HCEC 1CT (cell line): ENCODE measurements around the gene INSRR.

Experiments used
- DNase-seq: peaks from one replicate; pipeline ENCODE4 v3.0.0-alpha.2; 2017

Gene INSRR

DNA sequence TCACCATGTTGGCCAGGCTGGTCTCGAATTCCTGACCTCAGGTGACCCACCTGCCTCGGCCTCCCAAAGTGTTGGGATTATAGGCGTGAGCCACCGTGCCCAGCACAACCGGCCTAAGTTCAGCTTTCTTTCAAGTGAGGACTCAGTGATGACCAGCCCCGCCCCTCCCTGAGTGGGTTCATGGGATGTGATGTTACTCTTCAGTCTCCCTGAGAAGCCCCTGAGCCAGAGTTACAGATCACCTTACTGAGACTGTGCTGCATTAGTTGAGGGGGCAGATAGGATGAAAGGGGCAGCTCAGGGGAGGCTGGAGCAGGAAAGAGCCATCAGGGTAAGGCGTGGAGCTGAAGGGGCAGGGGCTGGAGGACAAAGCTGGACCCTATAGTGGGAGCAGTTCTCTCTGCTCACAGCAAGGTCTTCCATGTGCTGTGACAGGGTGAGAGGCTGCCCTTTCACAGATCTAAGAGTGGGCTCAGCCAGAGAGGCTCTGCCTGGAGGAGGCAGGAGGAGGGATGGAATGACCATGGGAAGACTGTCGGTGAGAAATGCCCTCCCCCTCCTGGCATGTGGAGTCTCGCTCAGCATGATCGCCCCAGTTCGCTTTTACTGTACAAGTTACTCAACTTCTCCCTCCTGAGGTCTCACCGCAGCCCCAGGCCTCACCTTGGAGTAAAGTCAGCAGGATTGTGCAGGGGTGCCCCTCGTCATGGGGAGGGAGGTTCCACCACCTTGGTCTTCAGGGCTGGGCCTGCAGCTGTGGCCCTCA is 55.6 kb downstream of the INSRR start:
- DNase-seq, result no peak

DNA sequence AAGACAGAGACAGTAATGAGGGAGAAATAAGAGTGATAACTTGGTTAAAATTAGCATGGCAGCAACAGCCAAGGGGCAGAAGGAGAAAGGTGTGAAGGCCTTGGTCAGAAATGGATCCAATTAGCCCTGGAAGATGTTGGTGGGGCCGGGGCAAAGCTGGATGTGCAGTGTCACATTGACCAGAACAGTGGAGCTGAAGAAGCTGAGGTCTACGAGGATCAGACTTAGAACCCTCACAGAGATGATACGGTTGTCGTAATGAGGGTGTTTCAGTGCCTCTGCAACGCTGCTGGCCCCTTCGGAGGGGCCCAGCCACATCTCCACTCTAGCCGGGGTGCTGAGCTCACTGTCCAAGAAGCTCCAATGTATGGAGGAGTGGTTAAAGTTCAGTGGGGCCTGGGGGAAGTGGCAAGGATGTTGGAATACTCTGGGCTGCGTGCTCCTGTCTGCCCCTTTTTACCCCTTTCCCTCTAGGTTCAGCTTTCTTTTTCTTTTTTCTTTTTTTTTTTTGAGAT is 56.4 kb downstream of the INSRR start:
- no peak for DNase-seq

DNA sequence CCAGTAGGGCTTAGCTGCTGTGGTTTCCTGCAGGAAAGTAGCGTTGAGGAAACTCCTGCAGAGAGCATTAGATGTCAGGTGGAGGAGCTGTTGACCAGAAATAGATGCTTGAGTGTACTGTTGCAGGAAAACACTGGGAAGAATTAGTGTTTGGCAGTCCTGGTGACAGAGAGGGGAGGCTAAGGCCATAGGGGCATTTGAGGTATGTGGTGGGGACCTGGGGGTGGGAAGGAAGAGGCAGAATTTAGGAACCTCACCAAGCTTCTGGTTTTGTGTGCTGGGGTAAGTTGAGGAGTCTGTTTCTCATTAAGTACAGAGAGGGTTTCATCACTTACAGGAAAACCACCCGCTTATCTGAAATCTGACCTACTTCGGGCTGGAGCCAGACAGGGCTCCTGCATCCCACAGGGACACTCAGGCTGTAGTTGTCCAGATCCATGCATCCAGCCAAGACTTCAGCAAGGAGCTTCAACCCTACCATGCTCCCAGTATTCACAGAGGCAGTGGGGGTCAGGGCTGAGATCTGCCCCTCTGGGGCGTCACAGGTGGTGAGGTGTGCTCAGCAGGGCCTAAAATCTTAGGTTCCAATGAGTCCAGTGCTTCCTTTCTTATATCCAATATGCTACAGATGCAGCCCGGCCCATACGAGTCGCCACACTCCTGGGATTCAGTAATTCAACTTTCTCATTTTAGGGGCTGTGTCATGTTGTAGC is 57.4 kb downstream of the INSRR start:
- DNase-seq, result peak; percentile 29

DNA sequence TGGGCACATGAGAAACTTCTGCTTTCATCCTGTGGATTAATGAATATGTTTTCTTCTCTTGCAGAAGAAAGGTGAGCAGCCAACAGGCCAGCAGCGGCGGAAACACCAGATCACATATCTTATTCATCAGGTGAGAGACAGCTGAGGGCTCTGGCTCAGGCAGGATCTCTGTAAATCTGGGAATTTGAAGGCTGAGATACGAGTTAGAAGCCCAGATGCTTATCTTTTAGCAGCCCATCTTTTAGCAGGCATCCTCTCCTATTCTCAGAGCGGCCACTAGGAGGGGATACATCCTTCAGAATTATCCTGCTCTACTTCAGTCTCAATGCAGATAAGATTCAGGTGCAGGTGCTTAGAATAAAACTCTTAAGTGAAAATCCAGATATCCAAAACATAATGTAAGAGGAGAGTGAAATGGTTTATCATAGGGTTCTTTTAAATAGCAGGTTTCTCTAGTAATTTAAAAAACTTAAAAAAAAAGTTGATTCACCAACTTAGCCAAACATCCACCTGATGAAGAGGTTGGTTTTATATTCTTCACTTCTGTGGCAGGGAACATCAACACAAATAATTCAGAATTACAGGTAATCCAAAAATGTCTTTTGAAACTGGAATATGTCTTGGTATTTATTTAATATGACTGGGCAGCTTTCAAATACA is 61.6 kb downstream of the INSRR start:
- peak; percentile 64 for DNase-seq

DNA sequence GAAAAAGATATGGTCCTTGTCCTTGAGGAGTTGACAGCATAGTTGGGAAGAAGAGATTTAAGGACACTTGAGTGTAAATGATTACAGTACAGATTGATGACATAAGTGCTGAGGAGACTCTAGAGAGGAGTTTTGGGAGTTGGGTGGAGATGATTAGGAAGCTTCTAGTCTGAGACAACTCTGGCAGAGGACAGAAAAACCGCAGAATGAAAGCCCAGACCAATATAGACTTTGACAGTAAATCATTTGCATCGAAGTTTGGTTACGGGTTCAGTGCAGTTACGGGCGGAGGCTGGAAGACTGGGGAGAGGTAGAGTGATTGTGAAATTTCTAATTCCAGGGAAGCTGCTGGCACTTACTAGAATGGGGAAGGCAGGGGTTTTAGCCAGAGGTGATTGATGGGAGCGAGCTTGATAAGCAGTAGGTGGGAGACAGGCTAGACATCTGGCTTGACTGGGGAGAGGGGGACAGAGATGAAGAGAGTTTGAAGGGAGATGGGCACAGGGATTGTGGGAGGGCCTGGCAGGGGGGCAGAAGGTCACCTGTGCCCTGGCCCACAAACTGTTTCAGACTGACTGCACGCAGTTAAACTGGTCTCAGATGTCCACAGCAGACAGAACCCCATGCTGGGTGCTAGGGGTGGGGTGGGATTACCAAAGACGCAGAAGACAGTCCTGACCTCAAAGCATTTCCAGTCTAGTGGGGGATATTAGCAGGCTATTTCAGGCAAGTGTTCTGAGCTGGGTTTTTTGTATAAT is 62.4 kb downstream of the INSRR start:
- DNase-seq, result no peak

DNA sequence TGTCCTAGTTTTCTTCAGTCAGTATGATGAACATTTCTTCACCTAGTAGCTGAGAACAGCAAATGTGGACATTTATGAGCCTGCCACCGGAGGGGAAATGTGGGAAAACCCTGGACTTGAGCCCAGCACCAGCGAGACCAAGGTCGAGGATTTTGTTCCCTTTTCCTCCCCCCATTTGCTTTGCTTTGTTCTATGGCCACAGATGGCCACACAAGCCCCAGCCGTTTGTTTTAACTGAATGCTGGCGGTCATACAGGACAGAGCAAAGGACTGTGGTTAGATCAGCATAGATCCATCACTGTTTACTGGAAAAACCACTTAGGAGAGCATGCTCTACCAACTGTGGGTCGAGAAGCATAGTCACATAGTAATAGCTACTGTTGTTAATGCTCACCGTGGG is 63.1 kb downstream of the INSRR start:
- no peak for DNase-seq

DNA sequence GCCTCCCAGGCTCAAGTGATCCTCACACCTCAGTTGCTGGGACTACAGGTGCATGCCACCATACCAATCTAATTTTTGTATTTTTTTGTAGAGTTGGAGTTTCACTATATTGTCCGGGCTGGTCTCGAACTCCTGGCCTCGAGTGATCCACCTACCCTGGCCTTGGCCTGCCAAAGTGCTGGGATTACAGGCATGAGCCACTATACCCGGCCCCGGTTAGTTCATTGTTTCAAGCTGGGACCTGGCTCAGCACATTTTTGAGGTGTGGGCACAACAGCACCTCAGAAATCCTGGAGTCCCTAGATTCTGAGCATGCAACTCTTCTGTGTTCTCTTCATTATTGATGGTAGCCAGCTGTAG is 63.6 kb downstream of the INSRR start:
- DNase-seq, result no peak

DNA sequence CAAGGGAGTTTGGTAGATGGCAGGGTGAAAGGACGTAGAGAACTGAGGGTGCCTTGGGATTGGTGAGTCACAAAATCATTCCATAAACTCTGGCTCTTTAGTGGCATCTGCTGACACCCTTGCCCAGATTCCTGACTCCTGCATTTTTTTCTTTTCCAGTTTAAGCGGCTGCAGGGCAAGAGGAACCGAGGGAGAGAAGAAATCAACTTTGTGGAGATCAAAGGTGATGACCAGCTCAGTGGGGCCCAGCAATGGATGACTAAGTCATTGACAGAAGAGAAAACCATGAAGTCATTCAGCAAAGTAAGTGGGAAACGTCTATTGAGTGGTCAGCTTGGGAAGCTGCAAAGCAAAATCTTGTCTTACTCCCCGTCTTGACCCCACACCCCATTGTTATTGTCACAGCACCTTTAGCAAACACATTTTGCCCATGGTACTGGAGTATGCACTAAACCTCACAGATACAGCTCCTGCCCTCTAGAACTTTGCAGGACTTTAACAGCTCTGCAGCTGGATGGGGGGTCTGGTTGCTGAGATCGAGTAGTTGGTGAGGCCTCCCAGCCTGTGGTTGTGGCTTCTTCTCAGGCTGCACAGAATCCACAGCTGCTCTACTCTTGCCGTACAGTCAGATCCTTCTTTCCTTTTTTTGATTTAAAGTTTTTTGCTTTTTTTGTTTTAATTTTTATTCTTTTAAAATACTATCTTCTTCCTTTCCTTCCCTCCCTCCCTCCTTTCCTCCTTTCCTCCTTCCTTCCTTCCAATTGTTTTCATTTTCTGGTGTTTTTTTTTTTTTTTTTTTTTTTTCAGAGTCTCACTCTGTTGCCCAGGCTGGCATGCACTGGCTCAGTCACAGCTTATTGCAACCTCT is 64.2 kb downstream of the INSRR start:
- no peak for DNase-seq
